K562 (cell line): ENCODE results near the gene B3GNT4. TPM values are rescaled to one million over a fixed set of nuclear protein-coding genes. Genes with fewer than 3 reads are reported as not detected.

Experiments used
- ATAC-seq: fragments of 200-7000 bp; cut with Tn5 transposase; 3 replicates; pipeline ENCODE4 v1.9.1; 2020; ENCODE audit warnings: moderate library complexity
- BruUV-seq: library from RNA; stranded (reverse); fragments of 400-500 nt; replicated peaks from 2 replicates; lab custom pipeline; 2021; lab: Mats Ljungman, UMichigan
- CTCF ChIA-PET: fragments of 300-600 bp; formaldehyde crosslinking; extraction: SDS; loops from one replicate; lab custom pipeline; 2021; ENCODE audit warnings: low intra/inter-chr PET ratio; lab: Yijun Ruan, JAX
- POLR2A ChIA-PET: fragments of 300-600, 350-650 bp; sonication (Branson Sonifier 250); formaldehyde crosslinking; extraction: SDS; loops from one replicate; lab custom pipeline; 2021; ENCODE audit warnings: antibody characterized with exemption, inconsistent platforms; lab: Yijun Ruan, JAX
- DNase-seq, 4 experiments: peaks; one replicate each; pipeline versions ENCODE4 v3.0.0 to v3.0.0-alpha.2; 2011 to 2018; ENCODE audit warnings: low spot score in 3 of 4, mixed read lengths in 3 of 4; ENCODE audit errors: extremely low read depth in 1 of 4
- FAIRE-seq: peaks from 2 replicates; lab custom pipeline; 2011; peaks lifted over from hg19 to GRCh38; lab: Jason Lieb, UNC
- H2AFZ ChIP-seq: 2 replicates; pipeline ENCODE4 v1.6.0; 2011; ENCODE audit warnings: low read depth, low read length, control low read depth, inconsistent platforms
- H3K27ac ChIP-seq: fragments of 200-600 bp; 3 replicates; pipeline ENCODE4 v1.8.0; 2011; ENCODE audit warnings: low read depth, mild to moderate bottlenecking, control low read depth, inconsistent platforms, low read length, moderate library complexity, mixed read lengths; ENCODE audit errors: extremely low read depth
- H3K27me3 ChIP-seq, 2 experiments: fragments of 300-600 bp in 1 of 2; 2 replicates in 1 of 2; 3 replicates in 1 of 2; pipeline versions ENCODE4 v1.6.0 to v1.8.0; 2011; ENCODE audit warnings: inconsistent platforms in 2 of 2, low read length in 2 of 2, mild to moderate bottlenecking in 1 of 2, mixed read lengths in 1 of 2, moderate library complexity in 1 of 2; ENCODE audit not compliant: control insufficient read depth in 2 of 2, insufficient read depth in 2 of 2
- H3K36me3 ChIP-seq: fragments of 300-600 bp; 3 replicates; pipeline ENCODE4 v1.8.0; 2011; ENCODE audit warnings: mild to moderate bottlenecking, low read length, inconsistent platforms; ENCODE audit not compliant: control insufficient read depth, insufficient read depth
- H3K4me1 ChIP-seq, 2 experiments: fragments of 200-600 bp in 1 of 2; replicated peaks in 1 of 2; 2 replicates in 1 of 2; 3 replicates in 1 of 2; pipeline versions ENCODE4 v1.5.1 to v1.8.0; 2011; ENCODE audit warnings: inconsistent platforms in 2 of 2, low read length in 2 of 2, mild to moderate bottlenecking in 1 of 2, mixed read lengths in 1 of 2, moderate library complexity in 1 of 2; ENCODE audit not compliant: control insufficient read depth in 2 of 2, insufficient read depth in 2 of 2
- H3K4me2 ChIP-seq: 2 replicates; pipeline ENCODE4 v1.6.1; 2011; ENCODE audit warnings: low read length, control low read depth, inconsistent platforms, mixed read lengths; ENCODE audit not compliant: insufficient read depth
- H3K4me3 ChIP-seq: fragments of 200-600 bp; sonication (generic), shearing (Covaris generic); 2 replicates; pipeline ENCODE4 v1.5.1; 2016; ENCODE audit warnings: control low read depth, inconsistent platforms
- H3K79me2 ChIP-seq: fragments of 200-600 bp; 3 replicates; pipeline ENCODE4 v1.8.0; 2011; ENCODE audit warnings: low read length, inconsistent platforms; ENCODE audit not compliant: control insufficient read depth, insufficient read depth
- H3K9ac ChIP-seq, 2 experiments: 2 replicates each; pipeline versions ENCODE4 v1.6.0 to v1.6.1; 2011; ENCODE audit warnings: low read depth in 2 of 2, low read length in 2 of 2, control low read depth in 1 of 2, inconsistent platforms in 1 of 2, mild to moderate bottlenecking in 1 of 2, mixed read lengths in 1 of 2; ENCODE audit not compliant: insufficient read depth in 1 of 2
- H3K9me1 ChIP-seq: one replicate; pipeline ENCODE4 v1.6.0; 2011; ENCODE audit warnings: inconsistent platforms, mild to moderate bottlenecking, low read length, moderate library complexity; ENCODE audit not compliant: control insufficient read depth, insufficient read depth
- H3K9me3 ChIP-seq: replicated peaks from 2 replicates; pipeline ENCODE4 v1.5.1; 2011; ENCODE audit warnings: low read depth, low read length, inconsistent platforms; ENCODE audit not compliant: control insufficient read depth, insufficient read depth
- H4K20me1 ChIP-seq: replicated peaks from 2 replicates; pipeline ENCODE4 v1.6.1; 2011; ENCODE audit warnings: low read length, inconsistent platforms, mixed read lengths; ENCODE audit not compliant: control insufficient read depth, insufficient read depth
- BDP1 ChIP-seq: IDR thresholded peaks from 3 replicates; pipeline ENCODE4 v1.6.1; 2011; ENCODE audit not compliant: insufficient read length, insufficient read depth
- CHD4 ChIP-seq: fragments of 200-600 bp; sonication (generic); IDR thresholded peaks from 3 replicates; pipeline ENCODE4 v1.6.1; 2012; ENCODE audit warnings: low read depth, mild to moderate bottlenecking, mixed read lengths, low read length, inconsistent platforms; ENCODE audit not compliant: insufficient read depth, insufficient replicate concordance, poor library complexity, severe bottlenecking
- ETS1 ChIP-seq: conservative IDR thresholded peaks from 2 replicates; pipeline ENCODE4 v1.6.1; 2011; ENCODE audit warnings: low read depth, mild to moderate bottlenecking, low read length; ENCODE audit not compliant: control insufficient read depth
- FOXJ3 ChIP-seq: sonication (generic); formaldehyde crosslinking; IDR thresholded peaks from 2 replicates; pipeline ENCODE4 v1.4.0; 2020; ENCODE audit warnings: mild to moderate bottlenecking, missing genetic modification reagents
- GATAD2A ChIP-seq: fragments of 450-650 bp; IDR thresholded peaks from 2 replicates; pipeline ENCODE4 v1.6.1; 2017
- KAT2B ChIP-seq: IDR thresholded peaks from one replicate; pipeline ENCODE4 v1.6.1; 2012; ENCODE audit warnings: low read depth, mild to moderate bottlenecking, control low read depth, inconsistent platforms, low read length, moderate library complexity
- NCOA2 ChIP-seq, 2 experiments: fragments of 450-650 bp; IDR thresholded peaks; 2 replicates each; pipeline ENCODE4 v1.6.1; 2018; ENCODE audit warnings: mild to moderate bottlenecking in 2 of 2, moderate library complexity in 1 of 2; ENCODE audit not compliant: partially characterized antibody in 2 of 2
- SP1 ChIP-seq: sonication (generic); formaldehyde crosslinking; IDR thresholded peaks from 2 replicates; pipeline ENCODE4 v1.8.1; 2022; ENCODE audit warnings: mild to moderate bottlenecking, missing genetic modification reagents
- SRSF7 ChIP-seq: fragments of 200-400 bp; formaldehyde crosslinking; optimal IDR thresholded peaks from 2 replicates; pipeline ENCODE3; 2017; ENCODE audit warnings: mild to moderate bottlenecking, low read depth, low read length
- THRB ChIP-seq: fragments of 450-650 bp; formaldehyde crosslinking; conservative IDR thresholded peaks from 2 replicates; pipeline ENCODE4 v1.4.0; 2022; ENCODE audit warnings: mild to moderate bottlenecking, missing genetic modification characterization
- ZNF232 ChIP-seq: sonication (generic); formaldehyde crosslinking; IDR thresholded peaks from 2 replicates; pipeline ENCODE4 v1.8.0; 2022; ENCODE audit warnings: mild to moderate bottlenecking, missing genetic modification reagents
- ZNF263 ChIP-seq: sonication (generic); formaldehyde crosslinking; IDR thresholded peaks from 2 replicates; pipeline ENCODE4 v1.8.0; 2022; ENCODE audit warnings: mild to moderate bottlenecking, missing genetic modification reagents, borderline replicate concordance
- ZNF507 ChIP-seq: conservative IDR thresholded peaks from 2 replicates; pipeline ENCODE4 v1.6.1; 2017; ENCODE audit warnings: missing genetic modification characterization, missing compliant biosample characterization
- ZNF79 ChIP-seq: fragments of 250-450 bp; sonication (Bioruptor Pico); IDR thresholded peaks from 2 replicates; pipeline ENCODE4 v1.4.0; 2020; ENCODE audit warnings: low read depth, mild to moderate bottlenecking, moderate library complexity
- WGBS: fragments of 100-300 bp; shearing (Covaris generic); methylation state at CpG from one replicate; pipeline ENCODE4 v1.1.6; 2016; ENCODE audit warnings: low coverage, mixed read lengths; ENCODE audit not compliant: insufficient coverage; ENCODE audit errors: missing lambda C conversion rate; 5-methylcytosine and 5-hydroxymethylcytosine counted together
- in situ Hi-C: fragments of 300-500 bp; cut with MboI; formaldehyde crosslinking; loops from 4 replicates; pipeline ENCODE4 v1.15.0; 2018; ENCODE audit warnings: inconsistent platforms, mixed read lengths
- intact Hi-C: fragments of 100-400 bp; cut with micrococcal nuclease; formaldehyde crosslinking; loops from 2 replicates; pipeline ENCODE4 v1.14.2; 2022
- polyA plus RNA-seq, 8 experiments: library from polyadenylated mRNA; depleted of rRNA in 4 of 8; stranded (reverse) in 5 of 8; unstranded in 3 of 8; fragments of >200 nt; fragmentation: Nextera tagmentation in 2 of 8; fragmentation: Illumina TruSeq in 1 of 8; extraction: Ambion mirVana in 2 of 8; extraction: Trizol in 1 of 8; gene quantifications; 2 replicates each; pipeline versions ENCODE4 v1.2.1 to v1.2.3, GENCODE V29; 2011 to 2014; ENCODE audit warnings: inconsistent platforms in 1 of 8, missing spikeins in 1 of 8
- total RNA-seq, 7 experiments: library from RNA; depleted of rRNA in 6 of 7; stranded (reverse); fragments of >200 nt in 6 of 7; fragmentation: Illumina TruSeq in 2 of 7; extraction: Trizol in 2 of 7; gene quantifications; 2 replicates each; pipeline versions ENCODE4 v1.2.1 to v1.2.3, GENCODE V29; 2011 to 2021; ENCODE audit warnings: low replicate concordance in 1 of 7

B3GNT4 gene
- total and polyA plus RNA-seq, 9 of the 15 experiments (the other 6 are each of a cell fraction or from before 2014, with no cell fraction given), result 0.17 to 3.2 (median 1.3) TPM

GRCh38 chr12:122192441-122192840 lies 11.1 kb upstream of the B3GNT4 start:
- Histone ChIP-seq H3K4me2 (no peak overlapping the region), H3K9me1 (no peaks in the 10 kb centered on the region), H4K20me1 (no peaks in the 10 kb centered on the region), H3K9me3 (peaks cover 14% of the 10 kb centered on the region), H3K4me1 (peaks cover 18 to 30% of the 10 kb centered on the region in 2 experiments), H3K4me3 (no peak overlapping the region), H3K79me2 (no peaks in the 10 kb centered on the region), H3K27me3 (no peaks in the 10 kb centered on the region), H3K9ac (no peak overlapping the region), H3K27ac (no peak overlapping the region), H2AFZ (no peak overlapping the region), H3K36me3 (no peaks in the 10 kb centered on the region)
- ATAC-seq (no peak), DNase-seq (no peak), FAIRE-seq (no peak)
- TF ChIP-seq ZNF263 (CRISPR knock-in tag), result no peak
- TF ChIP-seq GATAD2A, result no peak
- TF ChIP-seq ZNF507 (tag), result no peak
- TF ChIP-seq FOXJ3 (CRISPR knock-in tag), result no peak
- TF ChIP-seq SRSF7, result no peak
- TF ChIP-seq CHD4, result no peak
- TF ChIP-seq KAT2B, result no peak
- no peak for TF ChIP-seq THRB
- TF ChIP-seq ZNF79, result no peak
- TF ChIP-seq ZNF232 (CRISPR knock-in tag), result no peak
- TF ChIP-seq BDP1, result no peak
- no peak for TF ChIP-seq ETS1
- no peak for TF ChIP-seq NCOA2 (IDR thresholded peaks at IDR 0.05; ENCODE audit: partially characterized antibody in 2 of 2)
- no peak for TF ChIP-seq SP1
- intact Hi-C loops, result loop anchor here (5.0 kb wide), 1 partner anchor 35 kb away; no protein-coding TSS in a partner anchor
- 69% methylated on average over 11 of the region's 11 CpGs for WGBS
- POLR2A ChIA-PET, result interaction anchor here (1.6 kb wide), 1 partner anchor 17 kb away, joined by 3 read pairs; no protein-coding TSS in a partner anchor
- CTCF ChIA-PET, result no interaction called here
- in situ Hi-C loops, result loop anchor here (5.0 kb wide), 1 partner anchor 150 kb away; no protein-coding TSS in a partner anchor
- no TSS peak for BruUV-seq
